Cerebellar nuclear complex (tissue), 1 donor: ENCODE data around the gene SAFB2.

Experiments used
- DNase-seq, 2 experiments: peaks; one replicate each; lab custom pipeline; 2025; lab: John Stamatoyannopoulos, UW

SAFB2 gene

GRCh38 chr19:5607318-5608275, 15.0 kb downstream of the SAFB2 start:
- no peak for DNase-seq

GRCh38 chr19:5605362-5605761, 17.2 kb downstream of the SAFB2 start:
- no peak for DNase-seq

GRCh38 chr19:5603626-5604025, 18.9 kb downstream of the SAFB2 start:
- DNase-seq = no peak

GRCh38 chr19:5600797-5601196, 21.8 kb downstream of the SAFB2 start:
- no peak for DNase-seq

- DNase-seq = no peak
These were observed 26.8 kb downstream of the SAFB2 start for GRCh38 chr19:5595745-5596144.

- DNase-seq = no peak
These were observed 27.4 kb downstream of the SAFB2 start for GRCh38 chr19:5595129-5595528.

GRCh38 chr19:5594521-5594950, 28.0 kb downstream of the SAFB2 start:
- no peak for DNase-seq

- DNase-seq = no peak
These were observed 29.0 kb downstream of the SAFB2 start for GRCh38 chr19:5593343-5594255.

- DNase-seq = no peak
These were observed 29.8 kb downstream of the SAFB2 start for GRCh38 chr19:5592531-5593342.

- DNase-seq = no peak
These were observed 31.1 kb downstream of the SAFB2 start for GRCh38 chr19:5591476-5591875.

GRCh38 chr19:5590865-5591154, 31.8 kb downstream of the SAFB2 start:
- DNase-seq = no peak

GRCh38 chr19:5590151-5590864, 32.3 kb downstream of the SAFB2 start:
- no peak for DNase-seq

GRCh38 chr19:5588906-5589676, 33.5 kb downstream of the SAFB2 start:
- no peak for DNase-seq

- DNase-seq = no peak
These were observed 34.1 kb downstream of the SAFB2 start for GRCh38 chr19:5588441-5588840.

- DNase-seq = no peak
These were observed 34.9 kb downstream of the SAFB2 start for GRCh38 chr19:5587661-5588060.

- no peak for DNase-seq
These were observed 35.5 kb downstream of the SAFB2 start for GRCh38 chr19:5587071-5587455.

GRCh38 chr19:5586300-5587070, 36.1 kb downstream of the SAFB2 start:
- no peak for DNase-seq

- DNase-seq = peak in 1 of 2 experiments; percentile 4
These were observed 36.9 kb downstream of the SAFB2 start for GRCh38 chr19:5585461-5586299.

GRCh38 chr19:5580161-5580571, 42.4 kb downstream of the SAFB2 start:
- DNase-seq = no peak
